Heart left ventricle (tissue), 16 donors: ENCODE data around the gene SSH2. TPM values are rescaled to one million over a fixed set of nuclear protein-coding genes. Genes with fewer than 3 reads are reported as not detected.

Experiments used
- ATAC-seq, 4 donors: fragments of 200-7000 bp; cut with Tn5 transposase; one replicate each; pipeline ENCODE4 v1.9.1; 2020 to 2022; ENCODE audit warnings: moderate library complexity in 4 of 4, mild to moderate bottlenecking in 3 of 4, moderate number of reproducible peaks in 1 of 4
- DNase-seq, 5 donors: peaks; one replicate each; pipeline ENCODE4 v3.0.0-alpha.2; 2020
- H3K27ac ChIP-seq, 12 donors: fragments of 200-600 bp; sonication (generic) in 4 of 12; one replicate each; pipeline versions ENCODE4 v1.5.0 to v1.8.0; 2016 to 2022; ENCODE audit warnings: mild to moderate bottlenecking in 2 of 12
- H3K27me3 ChIP-seq, 9 donors: fragments of 200-600 bp; sonication (generic) in 2 of 9; one replicate each; pipeline versions ENCODE4 v1.5.1 to v1.8.0; 2016 to 2022; ENCODE audit warnings: mild to moderate bottlenecking in 3 of 9
- H3K36me3 ChIP-seq, 9 donors: fragments of 200-600 bp; sonication (generic) in 2 of 9; one replicate each; pipeline versions ENCODE4 v1.5.0 to v1.8.0; 2018 to 2022; ENCODE audit warnings: mild to moderate bottlenecking in 2 of 9
- H3K4me1 ChIP-seq, 12 donors: fragments of 200-600 bp; sonication (generic) in 4 of 12; one replicate each; pipeline versions ENCODE4 v1.5.0 to v1.8.0; 2016 to 2022; ENCODE audit warnings: mild to moderate bottlenecking in 3 of 12
- H3K4me3 ChIP-seq, 12 donors: fragments of 200-600 bp; sonication (generic) in 4 of 12; one replicate each; pipeline versions ENCODE4 v1.5.0 to v1.8.0; 2017 to 2022; ENCODE audit warnings: mild to moderate bottlenecking in 9 of 12, moderate library complexity in 4 of 12
- H3K9me3 ChIP-seq, 12 donors: fragments of 200-600 bp; sonication (generic) in 4 of 12; one replicate each; pipeline versions ENCODE4 v1.5.0 to v1.8.0; 2016 to 2022; ENCODE audit warnings: mild to moderate bottlenecking in 1 of 12
- POLR2A ChIP-seq, 2 donors: fragments of 450-650 bp; IDR thresholded peaks; one replicate each; pipeline ENCODE4 v1.6.1; 2017; ENCODE audit warnings: antibody characterized with exemption in 2 of 2, mild to moderate bottlenecking in 2 of 2, moderate library complexity in 2 of 2
- WGBS, 4 donors: extraction: QIAGEN DNeasy Blood & Tissue Kit in 2 of 4; methylation state at CpG; one replicate each; pipeline versions ENCODE4 v1.1.5 to v1.1.7; 2013 to 2018; 5-methylcytosine and 5-hydroxymethylcytosine counted together
- intact Hi-C, 10 donors: fragments of 100-400 bp; cut with DNase I; formaldehyde crosslinking; loops; one replicate each; pipeline versions ENCODE4 v1.11.1 to v1.14.2; 2022
- polyA plus RNA-seq, 2 donors: library from polyadenylated mRNA; stranded (reverse); fragments of 200-250 nt; gene quantifications; one replicate each; pipeline ENCODE4 v1.2.3, GENCODE V29; 2013
- total RNA-seq, 9 donors: library from RNA; depleted of rRNA in 2 of 9; stranded (reverse); fragments of >200 nt in 2 of 9; fragmentation: NEBNext Ultra II Directional in 3 of 9; extraction: Animal tissue kit (Norgen Biotek cat#: 25700) in 3 of 9; gene quantifications; one replicate each; pipeline versions ENCODE4 v1.1.0 to v1.2.4, GENCODE V29; 2016 to 2023
- TF ChIP-seq, protein P1 (sequence below), 12 donors: fragments of 200-600 bp; sonication (generic) in 4 of 12; IDR thresholded peaks; one replicate each; pipeline versions ENCODE4 v1.5.0 to v1.8.0; 2018 to 2022; ENCODE audit warnings: antibody characterized with exemption in 12 of 12, mild to moderate bottlenecking in 5 of 12
- donor health status: ischemic (EF 13 %, LVEDD 7.1; RV severe dilation, severe dysfunction).
- donor health status: healthy with polysubstance abuse.
- donor health status: DM: no; HTN: yes; CAD: no.
- donor health status: DM: no; HTN: no; CAD: no.
- donor health status: ischemic (EF 25% LVEDD 6.9; RV normal size, moderate dysfunction).
- donor health status: ischemic (EF 25% LVEDD 5.7; RV mildly dilated, moderate dysfunction).
- donor health status: healthy.
- donor health status: DM: yes; HTN: yes; CAD: no.
- donor health status: ischemic (EF 35%, LVEDD 5.7; RV mildly dilated, moderate dysfunction).
- donor health status: nonischemic (EF 11% LVEDD 7.7; RV severe dilation, severe dysfunction).
- donor health status: DM: yes; HTN: yes; CAD: no.
- donor health status: PGD.
- donor health status: ischemic (EF 29% LVEDD 5.4; RV normal size, mild dysfunction).
- donor health status: nonischemic (EF 23%, LVEDD 6.1; RV moderate dilation, normal function).

Gene SSH2
- total and polyA plus RNA-seq, 11 donors, result 20.8 to 46.7 (median 36.6) TPM

- H3K36me3 ChIP-seq, result peaks cover 0 to 7% (median 0%) of the 10 kb centered on the region in 9 donors
- no peak for DNase-seq
- peak overlapping the region in 1 of 12 donors; percentile 6 for H3K4me3 ChIP-seq
- peaks cover 0 to 41% (median 32%) of the 10 kb centered on the region in 12 donors for H3K4me1 ChIP-seq
- no peaks in the 10 kb centered on the region for H3K27me3 ChIP-seq
- intact Hi-C loops, result loop anchor here in 1 of 10 donors (10.0 kb wide), 1 partner anchor 63 kb away; no protein-coding TSS in a partner anchor
- no peak for ATAC-seq
- no peaks in the 10 kb centered on the region for H3K9me3 ChIP-seq
- TF ChIP-seq, protein P1, sequence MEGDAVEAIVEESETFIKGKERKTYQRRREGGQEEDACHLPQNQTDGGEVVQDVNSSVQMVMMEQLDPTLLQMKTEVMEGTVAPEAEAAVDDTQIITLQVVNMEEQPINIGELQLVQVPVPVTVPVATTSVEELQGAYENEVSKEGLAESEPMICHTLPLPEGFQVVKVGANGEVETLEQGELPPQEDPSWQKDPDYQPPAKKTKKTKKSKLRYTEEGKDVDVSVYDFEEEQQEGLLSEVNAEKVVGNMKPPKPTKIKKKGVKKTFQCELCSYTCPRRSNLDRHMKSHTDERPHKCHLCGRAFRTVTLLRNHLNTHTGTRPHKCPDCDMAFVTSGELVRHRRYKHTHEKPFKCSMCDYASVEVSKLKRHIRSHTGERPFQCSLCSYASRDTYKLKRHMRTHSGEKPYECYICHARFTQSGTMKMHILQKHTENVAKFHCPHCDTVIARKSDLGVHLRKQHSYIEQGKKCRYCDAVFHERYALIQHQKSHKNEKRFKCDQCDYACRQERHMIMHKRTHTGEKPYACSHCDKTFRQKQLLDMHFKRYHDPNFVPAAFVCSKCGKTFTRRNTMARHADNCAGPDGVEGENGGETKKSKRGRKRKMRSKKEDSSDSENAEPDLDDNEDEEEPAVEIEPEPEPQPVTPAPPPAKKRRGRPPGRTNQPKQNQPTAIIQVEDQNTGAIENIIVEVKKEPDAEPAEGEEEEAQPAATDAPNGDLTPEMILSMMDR (IDR thresholded peaks at IDR 0.05), result no peak
- TF ChIP-seq POLR2A (IDR thresholded peaks at IDR 0.05), result no peak
- WGBS, 4 donors, result 0 to 10% (median 5%) methylated on average over 1 of the region's 1 CpG
- no peak overlapping the region for H3K27ac ChIP-seq
These were observed 2.5 kb downstream of the SSH2 start for GRCh38 chr17:29927546-29927945.

DNA sequence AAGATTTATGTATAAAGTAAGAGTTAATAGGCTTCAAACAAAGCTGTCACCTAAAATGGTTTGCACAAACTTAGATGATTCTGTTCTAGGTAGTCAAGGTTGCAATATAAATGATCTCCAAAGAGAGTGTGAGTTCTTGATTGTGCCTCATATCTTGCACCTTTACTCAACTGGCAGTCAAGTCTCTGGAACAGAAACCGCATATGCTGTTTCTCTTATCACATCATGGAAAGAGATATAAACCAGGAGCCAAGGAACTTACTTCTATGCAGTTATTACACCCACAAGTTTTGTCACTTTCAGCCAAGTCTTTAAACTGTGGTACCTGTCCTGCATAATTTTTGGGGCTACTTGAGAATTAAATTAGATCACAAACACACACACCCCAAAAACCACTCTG, 5.2 kb downstream of the SSH2 start:
- no peak for ATAC-seq
- WGBS, 4 donors, result 44 to 67% (median 55%) methylated on average over 1 of the region's 1 CpG

DNA sequence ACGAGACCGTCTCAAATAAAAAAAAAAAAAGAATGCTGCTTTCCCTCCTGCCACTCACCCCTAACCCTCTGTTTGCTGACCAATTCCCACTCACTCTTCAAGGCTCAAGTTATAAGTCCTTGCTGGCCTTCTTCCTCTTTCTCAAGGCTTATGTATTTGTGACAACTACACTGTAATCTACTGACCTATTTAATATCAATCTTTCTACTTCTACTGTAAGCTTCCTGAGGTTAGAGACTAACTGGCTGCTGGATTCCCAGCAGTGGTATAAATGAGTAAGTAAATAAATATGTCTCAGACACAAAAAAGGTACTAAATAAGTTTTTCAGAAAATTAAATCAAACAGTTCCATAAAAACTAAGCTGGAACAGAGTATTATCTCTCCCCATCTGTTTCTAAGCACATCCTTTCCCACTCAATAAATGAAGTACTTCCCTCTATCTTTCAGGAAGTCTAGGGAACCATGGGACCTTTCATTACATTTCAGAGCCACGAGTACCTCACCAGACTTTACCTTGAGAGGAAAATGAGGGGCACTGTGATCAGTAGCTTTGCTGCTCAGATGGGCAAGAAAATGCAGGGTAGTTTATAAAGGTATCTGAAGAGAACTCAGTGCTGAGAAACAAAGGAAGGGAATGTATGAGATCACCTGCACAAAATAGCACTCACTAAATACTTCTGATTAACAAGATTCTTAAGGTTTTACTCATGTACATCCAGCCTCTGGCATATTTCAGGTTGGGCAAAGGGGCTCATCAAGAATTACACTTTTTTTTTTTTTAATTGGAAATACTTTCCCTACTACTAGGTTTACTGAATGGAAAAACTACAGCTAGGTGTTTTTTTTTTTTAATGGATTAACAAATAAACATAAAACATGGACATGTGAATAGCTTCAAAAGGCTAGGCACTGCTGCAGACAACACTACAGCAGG, 10.8 kb downstream of the SSH2 start:
- TF ChIP-seq, protein P1 (IDR thresholded peaks at IDR 0.05), result no peak
- no peak for TF ChIP-seq POLR2A (IDR thresholded peaks at IDR 0.05)
- H3K36me3 ChIP-seq, result no peaks in the 10 kb centered on the region
- H3K27me3 ChIP-seq, result no peaks in the 10 kb centered on the region
- DNase-seq (no peak), ATAC-seq (no peak)
- no peaks in the 10 kb centered on the region for H3K9me3 ChIP-seq
- peaks cover 0 to 19% (median 9%) of the 10 kb centered on the region in 12 donors for H3K4me1 ChIP-seq
- WGBS, 4 donors, result 39 to 58% (median 46%) methylated on average over 3 of the region's 3 CpGs
- H3K27ac ChIP-seq, result peak overlapping the region in 3 of 12 donors; percentile 2 to 17 (median 12)
- H3K4me3 ChIP-seq, result no peak overlapping the region
- intact Hi-C loops, result no loop called here

More for the DNA sequence above, 5.2 kb downstream of the SSH2 start:
- DNase-seq, result no peak
- TF ChIP-seq, protein P1 (IDR thresholded peaks at IDR 0.05), result no peak
- no peak for TF ChIP-seq POLR2A (IDR thresholded peaks at IDR 0.05)
- no peaks in the 10 kb centered on the region for H3K27me3 ChIP-seq
- H3K9me3 ChIP-seq, result no peaks in the 10 kb centered on the region
- no peak overlapping the region for H3K4me3 ChIP-seq
- intact Hi-C loops, result loop anchor here in 1 of 10 donors (10.0 kb wide), 1 partner anchor 60 kb away; no protein-coding TSS in a partner anchor
- H3K4me1 ChIP-seq, result peaks cover 0 to 33% (median 23%) of the 10 kb centered on the region in 12 donors
- H3K36me3 ChIP-seq, result peaks cover 0 to 7% (median 0%) of the 10 kb centered on the region in 9 donors
- H3K27ac ChIP-seq, result no peak overlapping the region

- intact Hi-C loops, result no loop called here
- H3K27me3 ChIP-seq, result no peaks in the 10 kb centered on the region
- H3K27ac ChIP-seq, result no peak overlapping the region
- DNase-seq, result no peak
- H3K4me1 ChIP-seq, result peaks cover 0 to 18% (median 9%) of the 10 kb centered on the region in 12 donors
- 92 to 100% (median 99%) methylated on average over 1 of the region's 1 CpG for WGBS, 4 donors
- ATAC-seq, result no peak
- H3K36me3 ChIP-seq, result no peaks in the 10 kb centered on the region
- H3K4me3 ChIP-seq, result no peak overlapping the region
- no peaks in the 10 kb centered on the region for H3K9me3 ChIP-seq
- TF ChIP-seq, protein P1 (IDR thresholded peaks at IDR 0.05), result no peak
- TF ChIP-seq POLR2A (IDR thresholded peaks at IDR 0.05), result no peak
These were observed 12.0 kb downstream of the SSH2 start for GRCh38 chr17:29918016-29918415.
